ENCODE measurements around the gene FAM114A2.

DNA sequence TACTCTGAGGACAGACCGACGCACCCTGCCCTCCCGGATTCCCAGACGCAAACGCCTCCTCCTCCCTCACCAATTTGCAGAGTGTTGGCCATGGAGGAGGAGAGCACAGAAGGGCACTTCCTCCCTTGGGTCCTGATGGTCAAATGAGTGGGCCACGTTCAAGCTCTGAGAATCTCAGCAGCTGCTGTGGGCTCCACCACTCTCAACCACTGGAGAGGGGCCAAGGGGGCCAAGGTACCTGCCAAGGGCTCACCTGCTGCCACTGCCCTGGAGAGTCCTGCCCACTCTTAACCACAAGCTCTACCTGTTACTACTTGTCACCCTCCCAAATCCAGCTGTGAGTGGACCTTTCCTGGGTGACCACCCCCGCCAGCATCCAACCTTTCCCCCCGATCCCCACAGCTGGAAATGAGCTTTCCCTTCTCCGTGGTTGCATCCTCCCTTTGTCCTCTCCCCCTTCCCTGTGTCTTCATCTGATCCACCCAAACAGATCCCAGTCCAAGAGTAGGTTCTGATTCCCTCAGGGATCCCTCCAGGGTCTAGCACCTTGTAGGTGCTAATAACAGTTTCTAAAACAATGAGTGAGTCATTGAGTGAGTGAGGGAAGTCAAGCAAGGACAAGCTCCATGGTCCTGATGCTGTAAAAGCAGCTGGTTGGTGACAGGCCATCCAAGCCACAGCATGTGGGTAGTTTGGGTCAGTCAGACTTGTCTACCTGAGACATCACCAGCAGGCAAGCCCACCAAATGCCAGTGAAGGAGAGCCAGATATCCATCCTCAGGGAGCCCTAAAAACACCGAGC lies 69.7 kb downstream of the FAM114A2 start:
- TF ChIP-seq GATA2 (IDR thresholded peaks at IDR 0.05; ENCODE audit: low read depth, low read length): no peak
- no peak for TF ChIP-seq GATA3 (IDR thresholded peaks at IDR 0.05; ENCODE audit: low read depth, low read length)
